Astrocyte (in vitro differentiated cells and primary cell): ENCODE results near the gene LY9.
A peak's percentile ranks its signal among the peaks of the same experiment; 100 is the strongest.

Experiments used
- CTCF ChIP-seq: IDR thresholded peaks from 2 replicates; pipeline ENCODE4 v1.5.1; 2011; ENCODE audit warnings: low read depth, mild to moderate bottlenecking, inconsistent platforms, low read length, moderate library complexity; ENCODE audit not compliant: insufficient read depth
- EZH2 ChIP-seq: IDR thresholded peaks from 2 replicates; pipeline ENCODE4 v1.6.1; 2012; ENCODE audit warnings: mild to moderate bottlenecking, low read length, inconsistent platforms; ENCODE audit not compliant: insufficient read depth

- no peak for TF ChIP-seq EZH2
- TF ChIP-seq CTCF = peak; percentile 18
Measured at GRCh38 chr1:160768295-160768657, 27.7 kb upstream of the LY9 start.
